Measurements from ENCODE around the gene TMEM242. TPM values are rescaled to one million over a fixed set of nuclear protein-coding genes. Genes with fewer than 3 reads are reported as not detected.

TMEM242 gene
- total RNA-seq, 1 donor from 2014 or later: 9.7 TPM

DNA sequence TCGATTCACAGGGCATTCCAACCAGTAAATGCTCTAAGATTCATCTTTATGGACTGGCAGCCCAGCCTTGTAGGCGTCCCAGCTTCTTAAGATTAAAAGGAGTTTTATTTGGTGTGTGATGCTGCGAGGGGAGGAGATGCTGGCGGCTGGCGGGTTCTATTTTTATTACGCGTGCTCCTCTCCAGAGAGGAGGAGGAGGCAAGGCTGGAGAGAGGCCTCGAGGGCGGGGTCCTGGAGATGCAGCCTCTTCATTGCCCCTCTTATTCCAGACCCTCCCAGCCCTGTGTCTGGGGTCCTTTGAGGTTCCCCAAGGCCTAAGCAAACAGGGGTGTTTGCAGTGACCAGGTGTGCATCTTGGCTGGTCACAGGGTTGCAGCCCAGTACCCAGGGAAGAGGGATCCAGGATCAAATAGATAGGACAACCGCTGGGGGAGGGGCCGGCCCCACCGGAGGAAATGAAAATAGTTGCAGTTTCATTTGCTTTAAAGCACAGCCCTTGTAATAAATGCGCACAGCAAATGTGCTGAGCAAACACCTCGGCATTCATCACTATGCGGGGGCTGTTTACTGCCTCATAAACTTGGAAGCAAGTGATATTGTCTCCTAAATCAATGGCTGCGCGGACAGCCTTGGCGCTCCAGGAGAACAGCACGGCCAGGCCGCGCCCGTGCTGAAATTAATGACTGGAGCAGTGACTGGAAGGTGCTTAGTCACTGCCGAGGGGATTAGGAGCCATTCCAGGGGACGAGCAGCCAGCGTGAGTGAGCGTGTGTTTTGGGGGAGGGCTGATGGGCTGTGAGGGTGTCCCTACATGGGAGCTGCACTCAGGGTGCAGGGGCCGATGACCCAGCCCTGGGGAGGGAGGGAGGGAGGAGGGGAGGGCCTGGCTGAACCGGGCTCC lies 83.0 kb downstream of the TMEM242 start:
- no peaks in the 10 kb centered on the region for H4K20me1 ChIP-seq (ENCODE audit: insufficient read depth, low read length)
- H3K27me3 ChIP-seq (ENCODE audit: insufficient read depth, low read length): peaks cover 4% of the 10 kb centered on the region
- TF ChIP-seq EZH2 (IDR thresholded peaks at IDR 0.05; ENCODE audit: insufficient read depth, low read length): no peak
- TF ChIP-seq, protein P1, sequence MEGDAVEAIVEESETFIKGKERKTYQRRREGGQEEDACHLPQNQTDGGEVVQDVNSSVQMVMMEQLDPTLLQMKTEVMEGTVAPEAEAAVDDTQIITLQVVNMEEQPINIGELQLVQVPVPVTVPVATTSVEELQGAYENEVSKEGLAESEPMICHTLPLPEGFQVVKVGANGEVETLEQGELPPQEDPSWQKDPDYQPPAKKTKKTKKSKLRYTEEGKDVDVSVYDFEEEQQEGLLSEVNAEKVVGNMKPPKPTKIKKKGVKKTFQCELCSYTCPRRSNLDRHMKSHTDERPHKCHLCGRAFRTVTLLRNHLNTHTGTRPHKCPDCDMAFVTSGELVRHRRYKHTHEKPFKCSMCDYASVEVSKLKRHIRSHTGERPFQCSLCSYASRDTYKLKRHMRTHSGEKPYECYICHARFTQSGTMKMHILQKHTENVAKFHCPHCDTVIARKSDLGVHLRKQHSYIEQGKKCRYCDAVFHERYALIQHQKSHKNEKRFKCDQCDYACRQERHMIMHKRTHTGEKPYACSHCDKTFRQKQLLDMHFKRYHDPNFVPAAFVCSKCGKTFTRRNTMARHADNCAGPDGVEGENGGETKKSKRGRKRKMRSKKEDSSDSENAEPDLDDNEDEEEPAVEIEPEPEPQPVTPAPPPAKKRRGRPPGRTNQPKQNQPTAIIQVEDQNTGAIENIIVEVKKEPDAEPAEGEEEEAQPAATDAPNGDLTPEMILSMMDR (IDR thresholded peaks at IDR 0.05; ENCODE audit: insufficient read depth, low read depth, low read length): no peak
- peak overlapping the region; percentile 47 for H3K4me3 ChIP-seq (ENCODE audit: insufficient read depth, low read depth, low read length)
- H3K36me3 ChIP-seq (ENCODE audit: insufficient read depth, low read length): no peaks in the 10 kb centered on the region
- DNase-seq (ENCODE audit: low read depth): peak; percentile 59
- peak overlapping the region; percentile 58 for H2AFZ ChIP-seq (ENCODE audit: low read depth, low read length)
- peaks cover 15% of the 10 kb centered on the region for H3K4me1 ChIP-seq (ENCODE audit: insufficient read depth, low read length)
- peaks cover 8% of the 10 kb centered on the region for H3K36me3 Mint-ChIP-seq (ENCODE audit: low read depth, unreplicated experiment)
- H3K9me3 ChIP-seq (ENCODE audit: insufficient read depth, low read depth, low read length): peaks cover 3% of the 10 kb centered on the region
- peak overlapping the region; percentile 48 for H3K9ac ChIP-seq (ENCODE audit: low read length)
- no peak overlapping the region for H3K27ac ChIP-seq (ENCODE audit: low read depth, low read length)
- peaks cover 2% of the 10 kb centered on the region for H3K4me1 Mint-ChIP-seq (ENCODE audit: low read depth, unreplicated experiment)
- no peak overlapping the region for H3K4me3 Mint-ChIP-seq (ENCODE audit: unreplicated experiment)
- peak overlapping the region; percentile 85 for H3K4me2 ChIP-seq (ENCODE audit: low read length)
- peaks cover 5% of the 10 kb centered on the region for H3K9me3 Mint-ChIP-seq (ENCODE audit: unreplicated experiment)
- no peaks in the 10 kb centered on the region for H3K79me2 ChIP-seq (ENCODE audit: insufficient read depth, low read length)
- no peak overlapping the region for H3K27ac Mint-ChIP-seq (ENCODE audit: unreplicated experiment)
- no peak for FAIRE-seq
- peaks cover 41% of the 10 kb centered on the region for H3K27me3 Mint-ChIP-seq (ENCODE audit: low read depth, unreplicated experiment)

DNA sequence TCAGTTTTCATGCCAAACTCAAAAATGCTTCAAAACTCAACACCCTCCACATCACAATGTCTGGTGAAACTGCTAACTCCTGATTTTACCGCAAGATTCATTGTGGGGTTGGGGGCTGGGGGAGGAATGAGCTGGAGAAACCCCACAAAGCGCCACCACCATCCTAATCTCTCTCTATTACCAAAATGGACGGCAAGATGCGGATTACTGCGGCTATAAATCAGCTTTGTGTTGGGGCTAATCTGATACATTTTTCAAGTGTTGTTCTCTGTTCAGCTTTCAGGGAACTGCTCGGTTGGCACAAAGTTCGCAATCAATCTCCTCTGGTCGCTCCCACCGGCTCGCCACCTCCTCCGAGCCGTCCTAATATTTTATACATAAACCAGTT lies 83.7 kb downstream of the TMEM242 start:
- no peak overlapping the region for H3K27ac Mint-ChIP-seq (ENCODE audit: unreplicated experiment)
- Histone ChIP-seq H3K4me3 (ENCODE audit: insufficient read depth, low read depth, low read length) (no peak overlapping the region), H2AFZ (ENCODE audit: low read depth, low read length) (no peak overlapping the region), H3K4me1 (ENCODE audit: insufficient read depth, low read length) (peaks cover 15% of the 10 kb centered on the region), H3K27ac (ENCODE audit: low read depth, low read length) (no peak overlapping the region), H3K4me2 (ENCODE audit: low read length) (no peak overlapping the region), H3K36me3 (ENCODE audit: insufficient read depth, low read length) (no peaks in the 10 kb centered on the region), H3K9ac (ENCODE audit: low read length) (no peak overlapping the region), H4K20me1 (ENCODE audit: insufficient read depth, low read length) (no peaks in the 10 kb centered on the region), H3K79me2 (ENCODE audit: insufficient read depth, low read length) (no peaks in the 10 kb centered on the region), H3K9me3 (ENCODE audit: insufficient read depth, low read depth, low read length) (peaks cover 3% of the 10 kb centered on the region), H3K27me3 (ENCODE audit: insufficient read depth, low read length) (peaks cover 11% of the 10 kb centered on the region)
- peaks cover 8% of the 10 kb centered on the region for H3K36me3 Mint-ChIP-seq (ENCODE audit: low read depth, unreplicated experiment)
- peaks cover 2% of the 10 kb centered on the region for H3K4me1 Mint-ChIP-seq (ENCODE audit: low read depth, unreplicated experiment)
- H3K4me3 Mint-ChIP-seq (ENCODE audit: unreplicated experiment): no peak overlapping the region
- DNase-seq (ENCODE audit: low read depth) (no peak), FAIRE-seq (no peak)
- H3K27me3 Mint-ChIP-seq (ENCODE audit: low read depth, unreplicated experiment): peaks cover 44% of the 10 kb centered on the region
- peaks cover 6% of the 10 kb centered on the region for H3K9me3 Mint-ChIP-seq (ENCODE audit: unreplicated experiment)
- no peak for TF ChIP-seq EZH2 (IDR thresholded peaks at IDR 0.05; ENCODE audit: insufficient read depth, low read length)

Other genes with a start within 250 kb of the TMEM242 start
- 6.8 and 7.2 TPM in 2 replicates for gene ZDHHC14, start 57.7 kb upstream of the TMEM242 start, total RNA-seq

Data from astrocyte (in vitro differentiated cells and primary cell).